Effector memory CD4-positive, alpha-beta T cell (primary cell): ENCODE measurements around the gene EHF.

Experiments used
- DNase-seq, 3 donors: peaks; one replicate each; pipeline ENCODE4 v3.0.0-alpha.2; 2020
- H3K27ac ChIP-seq: 2 replicates; pipeline ENCODE4 v1.7.0; 2013; ENCODE audit warnings: mild to moderate bottlenecking, low read length, moderate library complexity; ENCODE audit not compliant: insufficient read depth, poor library complexity, severe bottlenecking
- H3K27me3 ChIP-seq: replicated peaks from 2 replicates; pipeline ENCODE4 v1.7.0; 2013; ENCODE audit warnings: mild to moderate bottlenecking, low read length; ENCODE audit not compliant: insufficient read depth, control insufficient read depth, poor library complexity, severe bottlenecking
- H3K36me3 ChIP-seq: 2 replicates; pipeline ENCODE4 v1.7.0; 2013; ENCODE audit warnings: mild to moderate bottlenecking, low read length, moderate library complexity; ENCODE audit not compliant: control insufficient read depth, insufficient read depth
- H3K4me1 ChIP-seq: 2 replicates; pipeline ENCODE4 v1.7.0; 2013; ENCODE audit warnings: low read length, mild to moderate bottlenecking; ENCODE audit not compliant: control insufficient read depth, insufficient read depth, poor library complexity, severe bottlenecking
- H3K4me3 ChIP-seq: 2 replicates; pipeline ENCODE4 v1.7.0; 2013; ENCODE audit warnings: low read length, low read depth, mild to moderate bottlenecking; ENCODE audit not compliant: insufficient read depth, poor library complexity, severe bottlenecking
- H3K9me3 ChIP-seq: 2 replicates; pipeline ENCODE4 v1.7.0; 2013; ENCODE audit warnings: mild to moderate bottlenecking, low read length, moderate library complexity; ENCODE audit not compliant: control insufficient read depth

The EHF gene

GRCh38 chr11:34641456-34641855 lies 20.6 kb downstream of the EHF start:
- H3K4me1 ChIP-seq = no peaks in the 10 kb centered on the region

GRCh38 chr11:34642001-34642554 lies 21.2 kb downstream of the EHF start:
- H3K27me3 ChIP-seq = no peaks in the 10 kb centered on the region
- H3K9me3 ChIP-seq = no peaks in the 10 kb centered on the region
- no peak overlapping the region for H3K27ac ChIP-seq
- no peak overlapping the region for H3K4me3 ChIP-seq
- H3K4me1 ChIP-seq = no peaks in the 10 kb centered on the region
- DNase-seq = no peak
- H3K36me3 ChIP-seq = no peaks in the 10 kb centered on the region

More at GRCh38 chr11:34641456-34641855, 20.6 kb downstream of the EHF start:
- H3K27ac ChIP-seq = no peak overlapping the region
- DNase-seq = no peak
- H3K36me3 ChIP-seq = no peaks in the 10 kb centered on the region
- H3K9me3 ChIP-seq = no peaks in the 10 kb centered on the region
- no peaks in the 10 kb centered on the region for H3K27me3 ChIP-seq
- no peak overlapping the region for H3K4me3 ChIP-seq

GRCh38 chr11:34642873-34643272 lies 22.0 kb downstream of the EHF start:
- no peak overlapping the region for H3K27ac ChIP-seq
- H3K4me1 ChIP-seq = no peaks in the 10 kb centered on the region
- no peaks in the 10 kb centered on the region for H3K27me3 ChIP-seq
- H3K9me3 ChIP-seq = no peaks in the 10 kb centered on the region
- H3K4me3 ChIP-seq = no peak overlapping the region
- DNase-seq = no peak
- no peaks in the 10 kb centered on the region for H3K36me3 ChIP-seq

- Histone ChIP-seq H3K36me3 (no peaks in the 10 kb centered on the region), H3K9me3 (no peaks in the 10 kb centered on the region), H3K27me3 (no peaks in the 10 kb centered on the region), H3K27ac (no peak overlapping the region), H3K4me1 (no peaks in the 10 kb centered on the region), H3K4me3 (no peak overlapping the region)
- no peak for DNase-seq
Measured at GRCh38 chr11:34643311-34643710, 22.4 kb downstream of the EHF start.

- H3K4me1 ChIP-seq = no peaks in the 10 kb centered on the region
- H3K9me3 ChIP-seq = no peaks in the 10 kb centered on the region
- H3K27ac ChIP-seq = no peak overlapping the region
- DNase-seq = no peak
- H3K4me3 ChIP-seq = no peak overlapping the region
- no peaks in the 10 kb centered on the region for H3K36me3 ChIP-seq
- no peaks in the 10 kb centered on the region for H3K27me3 ChIP-seq
Measured at GRCh38 chr11:34643846-34644245, 23.0 kb downstream of the EHF start.

- H3K27ac ChIP-seq = no peak overlapping the region
- H3K4me1 ChIP-seq = peaks cover 4% of the 10 kb centered on the region
- H3K4me3 ChIP-seq = no peak overlapping the region
Measured at GRCh38 chr11:34644669-34645406, 23.9 kb downstream of the EHF start.

GRCh38 chr11:34646431-34646830 lies 25.5 kb downstream of the EHF start:
- no peak for DNase-seq
- Histone ChIP-seq H3K9me3 (no peaks in the 10 kb centered on the region), H3K36me3 (no peaks in the 10 kb centered on the region), H3K27ac (no peak overlapping the region), H3K4me3 (no peak overlapping the region), H3K27me3 (no peaks in the 10 kb centered on the region), H3K4me1 (peaks cover 19% of the 10 kb centered on the region)

More at GRCh38 chr11:34644669-34645406, 23.9 kb downstream of the EHF start:
- no peaks in the 10 kb centered on the region for H3K27me3 ChIP-seq
- no peaks in the 10 kb centered on the region for H3K36me3 ChIP-seq
- no peaks in the 10 kb centered on the region for H3K9me3 ChIP-seq
- no peak for DNase-seq

- H3K4me1 ChIP-seq = peaks cover 23% of the 10 kb centered on the region
- no peak overlapping the region for H3K4me3 ChIP-seq
- H3K27ac ChIP-seq = no peak overlapping the region
- H3K36me3 ChIP-seq = no peaks in the 10 kb centered on the region
- DNase-seq = no peak
- H3K9me3 ChIP-seq = no peaks in the 10 kb centered on the region
- H3K27me3 ChIP-seq = no peaks in the 10 kb centered on the region
Measured at GRCh38 chr11:34647131-34647530, 26.2 kb downstream of the EHF start.

GRCh38 chr11:34647532-34647931 lies 26.6 kb downstream of the EHF start:
- H3K27ac ChIP-seq = no peak overlapping the region
- no peak overlapping the region for H3K4me3 ChIP-seq
- no peak for DNase-seq
- peaks cover 23% of the 10 kb centered on the region for H3K4me1 ChIP-seq
- H3K9me3 ChIP-seq = no peaks in the 10 kb centered on the region
- H3K36me3 ChIP-seq = no peaks in the 10 kb centered on the region
- no peaks in the 10 kb centered on the region for H3K27me3 ChIP-seq

- H3K36me3 ChIP-seq = no peaks in the 10 kb centered on the region
- H3K4me3 ChIP-seq = no peak overlapping the region
- H3K9me3 ChIP-seq = no peaks in the 10 kb centered on the region
- DNase-seq = no peak
- peaks cover 23% of the 10 kb centered on the region for H3K4me1 ChIP-seq
- no peak overlapping the region for H3K27ac ChIP-seq
- H3K27me3 ChIP-seq = no peaks in the 10 kb centered on the region
Measured at GRCh38 chr11:34648036-34648435, 27.1 kb downstream of the EHF start.
